ENCODE data around the gene HOXA10. TPM values are rescaled to one million over a fixed set of nuclear protein-coding genes. Genes with fewer than 3 reads are reported as not detected.

Gene HOXA10
- total RNA-seq, 1 experiment from 2014 or later: 22.1 TPM

- in situ Hi-C loops (cut with HindIII; ENCODE audit: low pct_unique_long_range_greater_than_20kb, low sequenced_read_pairs): loop anchor here (5.0 kb wide), 1 partner anchor 36 kb away; no protein-coding TSS in a partner anchor
- DNase-seq (ENCODE audit: low read depth): peak; percentile 46
These were observed 10.7 kb downstream of the HOXA10 start for GRCh38 chr7:27163288-27164044.

GRCh38 chr7:27162561-27163287, 11.4 kb downstream of the HOXA10 start:
- in situ Hi-C loops (cut with HindIII; ENCODE audit: low pct_unique_long_range_greater_than_20kb, low sequenced_read_pairs): loop anchor here (5.0 kb wide), 1 partner anchor 35 kb away; no protein-coding TSS in a partner anchor
- peak; percentile 45 for DNase-seq (ENCODE audit: low read depth)

- peak; percentile 62 for DNase-seq (ENCODE audit: low read depth)
- in situ Hi-C loops (cut with HindIII; ENCODE audit: low pct_unique_long_range_greater_than_20kb, low sequenced_read_pairs): loop anchor here (5.0 kb wide), 1 partner anchor 35 kb away; no protein-coding TSS in a partner anchor
These were observed 12.2 kb downstream of the HOXA10 start for GRCh38 chr7:27161721-27162560.

GRCh38 chr7:27161214-27161720, 12.9 kb downstream of the HOXA10 start:
- DNase-seq (ENCODE audit: low read depth): no peak
- in situ Hi-C loops (cut with HindIII; ENCODE audit: low pct_unique_long_range_greater_than_20kb, low sequenced_read_pairs): loop anchor here (5.0 kb wide), 1 partner anchor 34 kb away; no protein-coding TSS in a partner anchor

- DNase-seq (ENCODE audit: low read depth): peak; percentile 84
These were observed 13.4 kb downstream of the HOXA10 start for GRCh38 chr7:27160546-27161213.

GRCh38 chr7:27160145-27160545, 14.0 kb downstream of the HOXA10 start:
- in situ Hi-C loops (cut with HindIII; ENCODE audit: low pct_unique_long_range_greater_than_20kb, low sequenced_read_pairs): loop anchor here (5.0 kb wide), 1 partner anchor 33 kb away; no protein-coding TSS in a partner anchor
- peak; percentile 22 for DNase-seq (ENCODE audit: low read depth)

More at GRCh38 chr7:27160546-27161213, 13.4 kb downstream of the HOXA10 start:
- in situ Hi-C loops (cut with HindIII; ENCODE audit: low pct_unique_long_range_greater_than_20kb, low sequenced_read_pairs): loop anchor here (5.0 kb wide), 1 partner anchor 33 kb away; no protein-coding TSS in a partner anchor

- in situ Hi-C loops (cut with HindIII; ENCODE audit: low pct_unique_long_range_greater_than_20kb, low sequenced_read_pairs): loop anchor here (5.0 kb wide), 1 partner anchor 32 kb away; no protein-coding TSS in a partner anchor
- no peak for DNase-seq (ENCODE audit: low read depth)
These were observed 14.6 kb downstream of the HOXA10 start for GRCh38 chr7:27159266-27160144.

GRCh38 chr7:27158436-27159265, 15.5 kb downstream of the HOXA10 start:
- in situ Hi-C loops (cut with HindIII; ENCODE audit: low pct_unique_long_range_greater_than_20kb, low sequenced_read_pairs): no loop called here

GRCh38 chr7:27157702-27158431, 16.3 kb downstream of the HOXA10 start:
- in situ Hi-C loops (cut with HindIII; ENCODE audit: low pct_unique_long_range_greater_than_20kb, low sequenced_read_pairs): no loop called here
- DNase-seq (ENCODE audit: low read depth): no peak

More at GRCh38 chr7:27158436-27159265, 15.5 kb downstream of the HOXA10 start:
- no peak for DNase-seq (ENCODE audit: low read depth)

GRCh38 chr7:27156916-27157701, 17.0 kb downstream of the HOXA10 start:
- in situ Hi-C loops (cut with HindIII; ENCODE audit: low pct_unique_long_range_greater_than_20kb, low sequenced_read_pairs): no loop called here
- no peak for DNase-seq (ENCODE audit: low read depth)

GRCh38 chr7:27156508-27156898, 17.6 kb downstream of the HOXA10 start, which contains the start of gene HOXA7:
Gene HOXA7, minus strand, starts transcription at chr7:27156675. Its CDS starts 130 bp downstream, at chr7:27156545.
- in situ Hi-C loops (cut with HindIII; ENCODE audit: low pct_unique_long_range_greater_than_20kb, low sequenced_read_pairs): no loop called here
- peak; percentile 53 for DNase-seq (ENCODE audit: low read depth)

- DNase-seq (ENCODE audit: low read depth): peak; percentile 54
- in situ Hi-C loops (cut with HindIII; ENCODE audit: low pct_unique_long_range_greater_than_20kb, low sequenced_read_pairs): no loop called here
These were observed 18.2 kb downstream of the HOXA10 start for GRCh38 chr7:27155816-27156507.

GRCh38 chr7:27154901-27155815, 19.0 kb downstream of the HOXA10 start:
- no peak for DNase-seq (ENCODE audit: low read depth)
- in situ Hi-C loops (cut with HindIII; ENCODE audit: low pct_unique_long_range_greater_than_20kb, low sequenced_read_pairs): no loop called here
